Activated T-cell treated with anti-CD3 and anti-CD28 coated beads for 24 hours (primary cell): ENCODE data around the gene RHOBTB3.
"Not testable (repeated sequence)": the region's sequence is repeated elsewhere in the genome, so short reads cannot be mapped to it uniquely, and the experiment has no call there.

Experiments
- DNase-seq: peaks from one replicate; pipeline ENCODE4 v3.0.0-alpha.2; 2020; ENCODE audit warnings: low read depth

RHOBTB3 gene

GRCh38 chr5:95800553-95800952, 69.4 kb downstream of the RHOBTB3 start:
- no peak for DNase-seq

- no peak for DNase-seq
Observed at GRCh38 chr5:95801532-95801931, 70.4 kb downstream of the RHOBTB3 start.

GRCh38 chr5:95801961-95802360, 70.8 kb downstream of the RHOBTB3 start:
- no peak for DNase-seq

GRCh38 chr5:95803271-95804148, 72.4 kb downstream of the RHOBTB3 start:
- DNase-seq: no peak

GRCh38 chr5:95804736-95805539, 73.8 kb downstream of the RHOBTB3 start:
- DNase-seq: no peak

- no peak for DNase-seq
Observed at GRCh38 chr5:95806687-95807086, 75.6 kb downstream of the RHOBTB3 start.

- DNase-seq: no peak
Observed at GRCh38 chr5:95808013-95808685, 77.0 kb downstream of the RHOBTB3 start.

- peak; percentile 69 for DNase-seq
Observed at GRCh38 chr5:95808686-95809413, 77.7 kb downstream of the RHOBTB3 start.

- DNase-seq: no peak
Observed at GRCh38 chr5:95809414-95809960, 78.4 kb downstream of the RHOBTB3 start.

GRCh38 chr5:95810305-95811125, 79.4 kb downstream of the RHOBTB3 start:
- DNase-seq: no peak

GRCh38 chr5:95811126-95811423, 79.9 kb downstream of the RHOBTB3 start:
- not testable (repeated sequence) for DNase-seq

- not testable (repeated sequence) for DNase-seq
Observed at GRCh38 chr5:95811461-95812073, 80.4 kb downstream of the RHOBTB3 start.

GRCh38 chr5:95812074-95812471, 80.9 kb downstream of the RHOBTB3 start:
- no peak for DNase-seq

GRCh38 chr5:95813035-95813434, 81.9 kb downstream of the RHOBTB3 start:
- not testable (repeated sequence) for DNase-seq

GRCh38 chr5:95815155-95815729, 84.1 kb downstream of the RHOBTB3 start:
- no peak for DNase-seq

GRCh38 chr5:95816341-95816740, 85.2 kb downstream of the RHOBTB3 start:
- no peak for DNase-seq

- DNase-seq: no peak
Observed at GRCh38 chr5:95816776-95817175, 85.6 kb downstream of the RHOBTB3 start.

- DNase-seq: no peak
Observed at GRCh38 chr5:95817430-95817829, 86.3 kb downstream of the RHOBTB3 start.

- DNase-seq: no peak
Observed at GRCh38 chr5:95818181-95819147, 87.3 kb downstream of the RHOBTB3 start.
